NB4 (cell line): ENCODE data around the gene KRT39.

Experiments
- MYC ChIP-seq: IDR thresholded peaks from 2 replicates; pipeline ENCODE4 v1.6.1; 2011; ENCODE audit warnings: low read depth, low read length
- POLR2A ChIP-seq: IDR thresholded peaks from 2 replicates; pipeline ENCODE4 v1.6.1; 2011; ENCODE audit warnings: mild to moderate bottlenecking; ENCODE audit not compliant: insufficient read length; ENCODE audit errors: extremely low read depth
- TF ChIP-seq, protein P1 (sequence below): IDR thresholded peaks from one replicate; pipeline ENCODE4 v1.5.1; 2012; ENCODE audit warnings: low read depth, low read length

DNA sequence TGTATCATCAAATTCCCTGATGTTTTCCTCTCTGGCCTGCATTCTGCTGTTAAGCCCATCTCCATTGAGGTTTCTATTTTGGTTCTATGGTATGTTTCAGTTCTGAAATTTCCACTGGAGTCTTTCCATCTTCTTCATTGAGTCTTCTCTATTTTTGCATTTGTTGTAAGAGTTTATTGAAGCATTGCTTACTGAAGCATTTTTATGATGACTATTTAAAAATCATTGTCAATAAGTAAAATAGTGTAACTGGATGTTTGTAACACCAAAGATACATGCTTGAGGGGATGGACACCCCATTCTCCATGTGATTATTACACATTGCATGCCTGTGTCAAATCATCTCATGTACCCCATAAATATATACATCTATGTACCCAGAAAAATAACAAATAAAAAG, 8.8 kb upstream of the KRT39 start:
- TF ChIP-seq, protein P1, sequence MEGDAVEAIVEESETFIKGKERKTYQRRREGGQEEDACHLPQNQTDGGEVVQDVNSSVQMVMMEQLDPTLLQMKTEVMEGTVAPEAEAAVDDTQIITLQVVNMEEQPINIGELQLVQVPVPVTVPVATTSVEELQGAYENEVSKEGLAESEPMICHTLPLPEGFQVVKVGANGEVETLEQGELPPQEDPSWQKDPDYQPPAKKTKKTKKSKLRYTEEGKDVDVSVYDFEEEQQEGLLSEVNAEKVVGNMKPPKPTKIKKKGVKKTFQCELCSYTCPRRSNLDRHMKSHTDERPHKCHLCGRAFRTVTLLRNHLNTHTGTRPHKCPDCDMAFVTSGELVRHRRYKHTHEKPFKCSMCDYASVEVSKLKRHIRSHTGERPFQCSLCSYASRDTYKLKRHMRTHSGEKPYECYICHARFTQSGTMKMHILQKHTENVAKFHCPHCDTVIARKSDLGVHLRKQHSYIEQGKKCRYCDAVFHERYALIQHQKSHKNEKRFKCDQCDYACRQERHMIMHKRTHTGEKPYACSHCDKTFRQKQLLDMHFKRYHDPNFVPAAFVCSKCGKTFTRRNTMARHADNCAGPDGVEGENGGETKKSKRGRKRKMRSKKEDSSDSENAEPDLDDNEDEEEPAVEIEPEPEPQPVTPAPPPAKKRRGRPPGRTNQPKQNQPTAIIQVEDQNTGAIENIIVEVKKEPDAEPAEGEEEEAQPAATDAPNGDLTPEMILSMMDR: no peak
- no peak for TF ChIP-seq POLR2A
- TF ChIP-seq MYC: no peak
